Transverse colon (tissue), 3 donors: ENCODE measurements around the gene INSC.

Source experiments
- CTCF ChIP-seq, 5 experiments: fragments of 200-600 bp in 3 of 5; fragments of 450-650 bp in 2 of 5; sonication (generic) in 3 of 5; IDR thresholded peaks; 1 replicate in 2 of 5; 2 replicates in 3 of 5; pipeline ENCODE4 v1.5.1; 2016 to 2017; ENCODE audit warnings: antibody characterized with exemption in 5 of 5, inconsistent platforms in 3 of 5, mild to moderate bottlenecking in 2 of 5, moderate library complexity in 1 of 5
- EP300 ChIP-seq: sonication (generic); formaldehyde crosslinking; IDR thresholded peaks from one replicate; pipeline ENCODE4 v1.6.1; 2017; ENCODE audit warnings: antibody characterized with exemption, low read depth
- POLR2A ChIP-seq: fragments of 450-650 bp; IDR thresholded peaks from one replicate; pipeline ENCODE4 v1.6.1; 2016; ENCODE audit warnings: antibody characterized with exemption, mild to moderate bottlenecking, moderate library complexity

GRCh38 chr11:15146271-15147003 lies 31.7 kb downstream of the INSC start:
- no peak for TF ChIP-seq CTCF (IDR thresholded peaks at IDR 0.05)
- TF ChIP-seq EP300: no peak
- no peak for TF ChIP-seq POLR2A
